HG02852 (cell line): ENCODE results near the gene KMO.
A peak's percentile ranks its signal among the peaks of the same experiment; 100 is the strongest.

ENCODE experiments used
- ATAC-seq: cut with Tn5 transposase; IDR thresholded peaks from one replicate; pipeline ENCODE4 v1.9.1; 2021; ENCODE audit warnings: mild to moderate bottlenecking, moderate library complexity; ENCODE audit not compliant: unreplicated experiment

The KMO gene

DNA sequence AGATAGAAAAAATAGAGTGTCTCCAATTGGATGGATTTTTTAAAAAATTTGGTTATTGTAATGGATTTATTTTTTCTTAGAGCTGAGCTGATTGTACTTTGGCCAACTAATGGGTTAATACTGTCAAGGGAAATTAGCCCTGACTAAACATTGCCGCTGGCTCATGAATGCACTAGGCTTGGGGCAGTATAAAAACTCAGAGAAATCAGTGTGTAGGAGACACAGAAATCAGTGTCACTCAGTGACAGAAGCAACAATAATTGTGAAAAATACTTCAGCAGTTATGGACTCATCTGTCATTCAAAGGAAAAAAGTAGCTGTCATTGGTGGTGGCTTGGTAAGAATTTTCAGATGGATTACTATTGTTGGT is at the start of gene KMO:
KMO (plus strand) TSS at position 217 of the 370 bp plus-strand sequence; CDS start at position 284, 67 bp downstream.
- ATAC-seq: peak; percentile 22

DNA sequence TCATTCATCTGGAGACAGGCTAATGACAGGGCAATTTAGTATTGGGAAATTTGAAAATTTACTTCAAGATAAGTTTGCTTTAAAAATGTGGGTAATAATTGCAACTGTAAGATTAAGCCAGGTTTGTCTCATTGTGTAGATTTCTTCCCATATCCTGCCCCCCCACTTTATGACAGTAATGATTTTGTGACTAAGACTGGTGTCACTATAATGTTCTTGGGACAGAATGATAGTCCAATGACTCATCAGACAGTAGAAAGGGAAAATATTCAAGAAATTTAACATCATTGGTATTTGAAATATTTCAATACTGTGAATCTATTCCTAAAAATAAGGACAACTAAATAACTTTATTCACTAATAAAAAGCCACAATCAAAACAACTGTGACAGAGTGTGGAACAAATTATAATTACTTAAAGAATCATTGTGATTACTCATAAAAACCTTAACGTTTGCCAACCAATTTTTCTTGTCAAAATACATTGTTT is 49.4 kb upstream of the KMO start:
- no peak for ATAC-seq

DNA sequence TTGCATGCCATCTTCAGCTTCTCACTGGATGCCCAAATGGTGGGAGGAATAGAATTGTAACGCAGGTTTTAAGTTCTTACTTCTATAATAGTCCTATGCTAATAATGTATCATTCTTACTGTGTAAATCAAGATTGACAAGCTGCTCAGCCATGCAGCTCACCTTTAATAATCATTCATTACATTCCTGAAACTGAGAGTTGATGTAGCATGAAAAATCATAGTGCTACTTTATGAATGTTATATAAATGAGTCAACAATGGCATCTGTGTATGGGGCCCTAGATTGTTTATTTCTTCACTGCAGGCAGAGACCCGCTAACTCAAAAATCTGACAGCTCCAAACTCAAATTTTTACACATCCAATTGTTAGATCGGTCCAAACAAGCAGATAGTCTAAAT is 47.0 kb upstream of the KMO start:
- ATAC-seq: peak; percentile 73

DNA sequence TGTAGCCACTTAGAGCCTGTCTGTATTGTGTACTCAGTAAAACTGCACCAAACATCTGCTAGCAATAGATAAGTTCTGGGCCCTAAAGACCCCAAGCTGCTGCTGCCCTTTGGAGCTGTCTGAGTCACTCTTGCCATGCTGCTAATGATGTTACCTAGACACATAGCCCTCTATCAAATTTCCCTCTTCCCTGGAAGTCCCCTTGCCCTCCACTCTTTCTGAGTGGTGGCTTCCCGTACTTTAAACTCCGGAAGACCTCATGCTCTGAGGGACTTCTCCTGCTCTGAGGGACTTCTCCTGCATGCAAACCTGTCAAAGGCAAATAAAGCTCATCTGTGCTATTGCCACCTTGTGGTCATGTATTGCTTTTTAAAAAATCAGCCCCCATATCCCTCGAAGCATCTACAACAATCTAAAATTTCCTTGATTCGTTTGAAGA is 46.6 kb upstream of the KMO start:
- peak; percentile 58 for ATAC-seq

DNA sequence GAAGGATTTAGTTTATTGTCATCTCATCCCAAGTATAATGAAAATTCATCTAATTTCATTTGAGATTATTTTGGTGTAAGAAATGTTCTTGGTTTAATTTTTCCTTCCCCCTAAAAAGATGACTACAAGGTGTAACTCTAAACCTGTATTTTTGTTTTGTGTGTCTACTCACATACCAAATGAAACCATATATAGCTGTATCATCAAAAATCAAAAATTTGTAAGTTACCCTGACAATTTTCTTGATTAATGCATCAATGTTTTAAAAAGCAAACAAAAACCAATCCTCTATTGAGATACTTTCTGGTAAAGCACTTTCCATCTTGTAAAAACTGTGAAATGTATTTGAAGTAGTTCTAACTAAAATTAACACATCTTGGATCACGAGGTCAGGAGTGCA is 43.4 kb upstream of the KMO start:
- no peak for ATAC-seq

DNA sequence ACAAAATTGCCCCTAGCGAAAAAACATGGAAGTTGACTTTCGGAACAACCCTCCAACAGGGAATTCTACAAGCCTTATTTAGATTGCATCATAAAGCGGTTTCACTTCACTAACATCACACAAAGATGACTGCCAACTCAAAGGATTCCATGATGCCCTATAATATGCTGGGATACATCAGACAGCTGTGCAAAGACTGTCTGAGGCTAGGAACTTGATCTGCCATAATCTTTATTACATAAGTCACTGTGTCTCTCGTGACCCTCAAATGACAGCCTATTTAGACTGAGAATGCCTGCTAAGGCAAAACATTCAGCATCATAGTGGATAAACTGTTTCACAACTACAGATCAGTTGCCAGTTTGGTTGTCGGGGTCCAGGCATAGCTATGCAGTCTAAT is 36.4 kb upstream of the KMO start:
- ATAC-seq: no peak

DNA sequence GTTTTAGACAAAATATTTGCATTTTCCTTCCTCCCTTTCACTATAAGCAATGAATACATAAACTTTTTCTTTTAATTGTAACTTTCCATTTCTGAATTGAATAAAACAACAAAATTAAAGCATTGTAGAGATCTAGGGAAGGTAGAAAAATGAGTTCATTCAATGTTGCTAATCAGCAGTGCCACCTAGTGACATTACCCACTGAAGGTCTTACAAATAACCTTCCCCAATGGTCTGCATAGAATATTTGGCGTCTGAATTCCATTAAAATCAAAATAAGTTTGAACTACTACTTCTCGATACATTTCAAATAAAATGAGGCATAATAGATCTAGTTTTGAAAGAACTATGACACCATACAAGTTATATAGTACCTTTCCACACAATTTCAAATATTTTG is 32.3 kb upstream of the KMO start:
- ATAC-seq: no peak

DNA sequence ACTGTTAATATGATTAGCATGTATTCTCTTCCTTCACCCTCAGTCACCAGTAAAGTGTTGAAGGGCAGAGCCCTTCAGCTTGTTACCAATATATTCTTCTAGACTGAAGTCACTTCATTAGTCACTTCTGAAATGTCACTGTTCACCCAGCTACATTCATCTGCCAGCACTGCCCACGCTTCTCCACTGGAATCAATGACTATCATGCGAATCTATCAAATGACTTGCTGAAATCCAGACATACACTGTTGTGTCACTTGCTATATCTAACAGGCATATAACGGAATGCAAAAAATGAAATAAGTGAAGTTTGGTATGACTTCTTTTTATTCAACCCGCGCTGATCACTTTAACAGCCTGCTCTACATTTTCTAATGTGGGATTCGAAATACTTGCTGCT is 28.7 kb upstream of the KMO start:
- ATAC-seq: no peak

DNA sequence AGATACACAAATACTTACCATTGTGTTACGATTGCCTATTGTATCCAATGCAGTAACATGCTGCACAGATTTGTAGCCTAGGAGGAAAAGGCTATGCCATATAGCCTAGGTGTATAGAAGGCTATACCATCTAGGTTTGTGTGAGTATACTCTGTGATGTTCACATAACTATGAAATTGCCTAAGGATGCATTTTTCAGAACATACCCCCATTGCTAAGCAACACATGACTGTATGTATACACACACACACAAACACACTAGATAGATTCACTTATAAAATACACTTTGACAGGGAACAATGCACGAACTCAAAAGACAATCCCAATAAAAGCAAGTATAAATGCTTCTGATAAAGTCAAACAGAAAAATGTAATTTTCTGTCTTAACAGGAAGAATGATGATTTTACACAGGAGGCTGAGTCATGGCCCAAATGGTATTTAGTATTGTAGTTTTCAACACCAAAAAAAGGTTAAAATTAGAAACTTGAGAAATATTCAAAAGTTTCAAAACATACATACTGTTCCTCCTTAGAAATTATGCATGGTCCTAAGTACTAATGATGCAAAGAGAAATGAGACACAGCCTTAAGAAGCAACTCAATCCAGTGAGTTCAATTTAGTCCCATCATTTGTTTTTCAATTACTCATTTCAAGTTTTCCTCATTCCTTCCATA is 24.9 kb upstream of the KMO start:
- ATAC-seq: no peak

DNA sequence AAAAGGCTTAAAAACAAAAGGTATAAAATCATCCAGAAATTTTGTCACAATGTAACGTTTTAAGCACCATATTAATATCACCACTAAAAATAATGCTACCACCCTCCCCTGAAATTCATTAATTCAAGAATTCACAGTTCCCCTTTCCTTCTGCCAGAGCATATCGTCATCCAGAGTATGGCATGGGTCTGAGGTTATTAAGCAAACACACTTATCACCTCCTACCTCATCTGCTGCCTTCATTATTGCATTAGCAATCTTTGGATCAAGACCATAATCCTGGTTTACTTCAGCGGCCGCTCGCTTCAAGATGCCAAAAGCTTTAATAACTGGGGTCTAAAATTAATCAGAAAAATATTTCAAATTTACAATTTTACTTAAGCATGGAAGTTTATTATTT is 18.8 kb upstream of the KMO start:
- no peak for ATAC-seq

DNA sequence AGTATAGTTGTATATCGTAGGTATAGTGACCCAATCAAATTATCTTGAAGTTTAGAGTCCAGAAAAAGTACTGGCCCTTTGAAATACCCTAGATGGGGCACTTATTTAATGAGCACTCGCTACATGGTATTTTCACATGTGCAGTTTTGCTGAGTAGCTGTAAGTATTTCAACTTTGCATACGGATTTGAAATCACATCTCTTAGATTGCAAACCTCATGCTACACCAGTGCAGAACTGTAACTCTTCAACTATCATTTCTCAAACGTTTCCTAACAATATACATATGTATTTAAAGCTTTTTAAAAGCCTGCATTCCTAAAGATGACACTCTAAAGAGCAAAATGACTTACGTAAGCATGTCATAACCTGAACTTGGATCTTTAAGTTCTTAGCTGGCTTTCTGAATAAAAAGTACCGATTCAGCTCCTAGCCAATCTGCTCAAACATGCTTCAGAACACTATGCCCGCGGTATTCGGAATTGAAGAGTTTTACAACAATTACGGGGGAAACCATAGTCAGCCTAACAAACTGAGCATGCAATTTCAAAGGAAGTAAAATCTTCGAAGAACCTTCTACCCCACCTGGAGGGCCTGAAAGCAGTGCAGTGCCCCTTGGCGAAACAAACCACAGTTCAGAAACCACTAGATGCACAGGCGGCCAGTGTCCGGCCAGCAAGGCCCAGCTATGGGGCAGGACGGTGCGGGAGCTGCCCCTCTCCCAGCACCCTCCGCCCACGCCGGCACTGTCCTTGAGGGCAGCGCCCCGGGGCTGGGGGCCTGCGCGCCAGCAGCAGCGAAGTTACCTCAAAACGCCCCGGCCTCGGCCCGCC is 13.5 kb upstream of the KMO start:
- ATAC-seq: peak; percentile 37

DNA sequence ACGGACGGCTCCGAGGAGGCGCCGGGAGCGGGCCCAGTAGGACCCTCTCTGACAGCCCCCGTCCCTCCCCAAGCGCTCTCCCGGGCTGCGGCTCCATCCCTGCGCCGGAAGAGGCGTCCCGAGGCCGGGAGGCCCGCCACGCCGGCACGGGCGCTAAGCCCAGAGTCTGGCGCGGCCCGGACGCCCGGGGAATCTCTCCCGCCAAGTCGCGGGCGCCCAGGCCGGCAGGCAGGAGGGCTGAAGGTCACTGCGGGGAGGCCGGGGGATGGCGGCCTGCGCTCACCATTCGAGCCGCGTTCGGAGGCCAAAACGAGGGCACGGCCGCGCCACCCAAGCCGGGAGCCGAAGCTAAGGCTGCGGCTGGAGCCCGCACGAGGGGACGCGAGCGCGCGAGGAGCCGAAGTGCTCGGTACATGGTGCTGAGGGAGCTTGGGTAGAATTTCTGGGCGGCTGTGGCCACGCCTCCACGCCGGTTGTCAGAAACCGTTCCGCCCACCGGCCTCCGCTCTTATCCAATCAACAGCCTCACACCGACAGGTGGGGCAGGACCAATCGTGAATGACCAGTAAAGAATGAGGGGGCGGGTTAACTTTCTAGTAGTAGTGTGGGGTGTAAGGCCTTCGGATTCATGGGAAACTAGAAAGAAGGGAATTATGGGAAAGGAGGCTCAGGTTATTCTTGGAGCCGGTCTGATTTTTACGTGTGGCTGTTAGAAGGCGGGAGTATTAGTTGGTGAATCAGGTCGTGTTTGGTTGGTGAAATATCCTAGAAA is 12.7 kb upstream of the KMO start, which contains the start of gene FH:
FH (minus strand) TSS at position 448 of the 772 bp plus-strand sequence; CDS start at position 415, 33 bp downstream.
- peak; percentile 95 for ATAC-seq

DNA sequence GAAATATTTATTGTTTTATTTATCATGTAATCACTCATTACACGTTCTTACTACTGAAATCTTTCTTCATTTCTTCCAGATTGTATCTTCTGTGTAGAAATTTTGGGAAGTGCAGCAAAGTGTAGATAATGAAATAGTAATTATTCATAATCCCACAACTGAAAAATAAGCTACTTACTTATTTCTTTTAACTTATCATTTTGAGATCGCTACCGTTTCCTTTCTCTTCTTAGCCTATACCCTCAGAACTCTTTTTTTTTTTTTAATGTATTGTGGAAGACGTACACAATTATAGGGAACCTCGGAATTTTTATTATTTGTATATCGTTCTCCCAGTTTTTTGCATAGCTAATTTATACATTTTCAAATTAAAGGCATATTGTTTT is 12.1 kb upstream of the KMO start:
- ATAC-seq: no peak

DNA sequence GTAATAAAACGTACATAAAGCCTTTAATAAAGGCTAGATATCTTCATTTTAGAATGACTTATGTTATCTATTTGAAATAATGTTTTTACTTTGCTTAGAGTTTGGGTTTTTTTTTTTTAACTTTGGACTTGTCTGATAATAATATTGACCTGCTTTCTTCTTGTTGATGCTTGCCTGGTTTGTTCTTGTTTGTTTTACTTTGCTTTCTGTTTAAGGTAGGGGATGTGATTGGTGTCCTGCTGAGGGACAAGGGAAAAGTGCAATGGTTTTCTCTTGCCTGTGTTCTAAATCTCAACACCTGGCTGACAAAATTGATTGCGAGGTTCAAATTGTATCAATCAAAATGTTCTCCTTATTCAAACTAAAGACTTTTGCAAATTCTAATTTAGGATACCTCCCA is 10.5 kb upstream of the KMO start:
- ATAC-seq: no peak

DNA sequence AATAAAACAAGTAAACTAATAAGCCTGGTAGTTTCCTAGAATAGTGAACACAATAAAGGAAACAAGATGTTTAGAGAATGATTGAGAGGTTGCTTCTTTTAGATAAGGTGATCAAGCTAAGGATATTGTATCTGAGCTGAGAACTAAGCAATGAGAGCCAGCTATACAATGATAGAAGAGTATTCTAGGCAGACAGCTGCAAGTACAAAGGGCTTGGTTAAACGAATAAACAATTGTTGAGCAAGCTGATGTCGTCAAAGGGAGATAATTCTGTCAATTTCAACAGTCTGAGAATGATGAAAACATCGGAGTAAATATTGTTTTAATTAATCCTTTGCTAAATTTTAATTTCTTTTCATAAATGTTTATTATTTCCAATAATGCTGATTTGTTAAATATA is 7.2 kb upstream of the KMO start:
- ATAC-seq: no peak

DNA sequence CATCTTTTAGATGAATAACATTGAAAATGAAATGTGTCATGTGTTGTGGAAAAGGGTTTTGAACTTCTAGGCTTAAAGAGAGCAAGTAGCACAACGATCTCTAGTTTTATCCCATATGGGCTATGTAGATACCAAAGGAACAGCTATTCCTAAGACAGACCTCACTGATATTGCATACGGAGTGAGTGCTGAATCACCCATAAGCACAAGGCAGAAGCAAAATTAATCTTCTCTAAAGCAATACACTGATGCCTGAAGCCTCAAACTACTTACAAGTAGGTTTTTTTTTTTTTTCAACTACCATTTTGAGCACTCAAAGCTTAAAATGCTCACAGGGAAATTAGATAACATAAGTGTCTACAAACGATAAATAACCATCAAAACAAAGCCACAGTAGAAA is 5.0 kb upstream of the KMO start:
- no peak for ATAC-seq

DNA sequence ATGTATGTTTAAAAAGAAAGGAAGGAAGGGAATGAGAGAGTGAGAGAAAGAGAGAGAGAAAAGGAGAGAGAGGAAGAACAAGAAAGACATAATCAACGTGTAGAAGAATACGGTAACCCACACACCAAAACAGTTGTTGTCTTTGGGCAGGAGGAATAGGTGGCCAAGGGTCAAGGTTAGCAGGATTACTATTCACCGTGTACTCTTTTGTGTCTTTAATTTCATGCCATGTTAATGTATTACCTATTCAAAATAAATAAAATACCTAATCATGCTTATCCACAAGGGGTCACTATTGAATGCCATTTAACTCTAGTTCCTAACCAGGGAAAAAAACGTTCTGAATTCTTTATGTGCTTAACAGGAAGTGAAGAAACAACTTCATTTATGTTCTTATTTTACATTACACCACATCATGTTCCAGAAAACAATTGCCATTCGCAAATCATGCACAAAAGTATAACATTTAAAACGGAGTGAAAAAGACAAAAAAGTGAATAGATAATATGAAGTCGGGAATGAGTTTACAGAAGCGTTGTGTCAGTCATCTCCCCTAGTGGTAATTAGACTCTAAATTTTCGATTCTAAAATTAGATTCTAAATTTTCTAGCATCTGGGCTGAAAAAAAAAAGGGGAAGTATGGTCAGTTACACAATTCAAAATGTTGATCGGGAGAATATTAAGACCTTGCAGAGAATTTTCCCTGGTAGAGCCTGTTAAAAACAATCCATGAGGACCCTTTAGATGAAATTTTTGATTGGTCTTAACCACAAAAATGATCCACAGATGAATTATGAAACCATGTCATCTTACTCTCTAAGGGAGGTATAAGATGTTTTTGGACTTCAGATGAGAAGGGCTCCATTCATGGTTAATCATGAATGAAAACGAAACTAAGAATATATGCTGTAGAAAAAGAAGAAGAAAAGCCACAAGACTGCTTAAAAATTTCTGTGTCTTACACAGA is 700 bp upstream of the KMO start:
- peak; percentile 58 for ATAC-seq

DNA sequence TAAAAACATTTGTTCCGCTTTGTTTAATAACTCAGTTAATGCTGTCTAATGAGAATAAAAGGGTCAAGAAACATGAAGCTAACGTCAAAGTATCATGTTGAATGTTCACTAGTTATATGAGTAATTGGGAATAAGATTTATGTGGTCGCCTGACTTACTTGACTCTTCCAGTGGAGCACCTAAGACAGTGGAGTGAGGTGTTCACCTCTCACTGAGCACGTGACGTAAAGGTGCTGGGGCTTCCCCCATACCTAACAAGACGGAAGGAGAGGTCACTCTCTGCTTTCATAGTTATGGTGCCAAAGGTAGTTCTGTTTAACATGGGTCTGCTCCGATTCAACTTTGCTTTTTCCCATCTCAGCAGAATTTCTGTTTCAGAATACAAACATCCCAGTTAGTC is 686 bp downstream of the KMO start:
- peak; percentile 54 for ATAC-seq

DNA sequence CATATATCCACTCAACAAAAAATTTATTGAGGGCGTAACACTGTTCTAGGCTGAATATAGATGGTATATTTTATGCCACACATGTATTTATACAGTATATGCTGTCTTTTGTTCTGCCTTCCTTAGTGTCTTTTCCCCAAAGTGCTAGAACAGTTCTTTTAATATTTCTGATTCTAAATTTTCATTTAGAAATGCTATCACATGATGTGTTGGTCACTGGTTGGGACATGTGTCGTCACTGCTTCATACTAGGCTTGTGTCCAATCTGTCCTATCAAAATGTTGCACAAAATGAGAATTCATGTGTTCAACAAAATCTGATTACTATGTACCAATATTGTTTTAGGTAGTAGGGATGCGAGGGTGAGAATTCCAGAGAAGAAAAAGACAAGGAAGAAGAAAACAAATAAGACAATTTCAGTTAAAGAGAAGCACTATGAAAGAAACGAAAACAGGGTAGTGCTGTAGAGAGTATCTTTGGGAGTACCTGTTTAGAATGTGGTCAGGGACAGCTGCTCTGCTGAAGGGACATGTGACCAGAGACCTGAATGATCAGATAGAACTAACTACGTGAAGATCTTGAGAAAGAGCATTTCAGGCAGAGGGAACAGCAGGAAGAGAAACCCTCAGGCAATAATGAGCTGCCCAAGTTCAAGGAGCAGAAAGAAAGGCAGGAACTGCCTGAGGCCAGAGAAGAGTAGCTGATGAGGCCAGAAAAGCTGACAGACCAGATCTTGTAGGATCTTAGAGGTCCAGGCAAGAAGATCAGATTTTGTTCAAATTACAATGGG is 1.3 kb downstream of the KMO start:
- peak; percentile 44 for ATAC-seq
